OCI-M1 (cell line): ENCODE data around the gene SMLR1.

Experiments
- DNase-seq: peaks from one replicate; lab custom pipeline; 2025; lab: John Stamatoyannopoulos, UW

SMLR1 gene

GRCh38 chr6:130851026-130851425 is 23.8 kb downstream of the SMLR1 start:
- no peak for DNase-seq

GRCh38 chr6:130852844-130853554 is 25.8 kb downstream of the SMLR1 start:
- DNase-seq = no peak

GRCh38 chr6:130853555-130854183 is 26.5 kb downstream of the SMLR1 start:
- DNase-seq = no peak

- DNase-seq = no peak
These were observed 30.8 kb downstream of the SMLR1 start for GRCh38 chr6:130858054-130858453.

GRCh38 chr6:130858498-130859160 is 31.4 kb downstream of the SMLR1 start:
- DNase-seq = no peak

GRCh38 chr6:130859161-130859867 is 32.1 kb downstream of the SMLR1 start:
- no peak for DNase-seq

- no peak for DNase-seq
These were observed 35.2 kb downstream of the SMLR1 start for GRCh38 chr6:130862370-130862769.

- no peak for DNase-seq
These were observed 36.4 kb downstream of the SMLR1 start for GRCh38 chr6:130863415-130864230.

- no peak for DNase-seq
These were observed 37.1 kb downstream of the SMLR1 start for GRCh38 chr6:130864344-130864743.

- no peak for DNase-seq
These were observed 38.6 kb downstream of the SMLR1 start for GRCh38 chr6:130865793-130866192.

- DNase-seq = no peak
These were observed 42.5 kb downstream of the SMLR1 start for GRCh38 chr6:130869681-130870080.

GRCh38 chr6:130870179-130870880 is 43.1 kb downstream of the SMLR1 start:
- no peak for DNase-seq

- peak; percentile 82 for DNase-seq
These were observed 45.3 kb downstream of the SMLR1 start for GRCh38 chr6:130872250-130873095.

- DNase-seq = no peak
These were observed 46.5 kb downstream of the SMLR1 start for GRCh38 chr6:130873746-130874145.

- no peak for DNase-seq
These were observed 52.6 kb downstream of the SMLR1 start for GRCh38 chr6:130879826-130880225.

- DNase-seq = peak; percentile 92
These were observed 55.2 kb downstream of the SMLR1 start for GRCh38 chr6:130882370-130882769.

- DNase-seq = peak; percentile 92
These were observed 58.4 kb downstream of the SMLR1 start for GRCh38 chr6:130885392-130886192.
